GM12801 (cell line): Measurements from ENCODE around the gene ANXA3.

Experiments used
- CTCF ChIP-seq: IDR thresholded peaks from one replicate; pipeline ENCODE4 v1.5.1; 2011; ENCODE audit warnings: control low read depth; ENCODE audit not compliant: insufficient read length; ENCODE audit errors: extremely low read depth

The ANXA3 gene

DNA sequence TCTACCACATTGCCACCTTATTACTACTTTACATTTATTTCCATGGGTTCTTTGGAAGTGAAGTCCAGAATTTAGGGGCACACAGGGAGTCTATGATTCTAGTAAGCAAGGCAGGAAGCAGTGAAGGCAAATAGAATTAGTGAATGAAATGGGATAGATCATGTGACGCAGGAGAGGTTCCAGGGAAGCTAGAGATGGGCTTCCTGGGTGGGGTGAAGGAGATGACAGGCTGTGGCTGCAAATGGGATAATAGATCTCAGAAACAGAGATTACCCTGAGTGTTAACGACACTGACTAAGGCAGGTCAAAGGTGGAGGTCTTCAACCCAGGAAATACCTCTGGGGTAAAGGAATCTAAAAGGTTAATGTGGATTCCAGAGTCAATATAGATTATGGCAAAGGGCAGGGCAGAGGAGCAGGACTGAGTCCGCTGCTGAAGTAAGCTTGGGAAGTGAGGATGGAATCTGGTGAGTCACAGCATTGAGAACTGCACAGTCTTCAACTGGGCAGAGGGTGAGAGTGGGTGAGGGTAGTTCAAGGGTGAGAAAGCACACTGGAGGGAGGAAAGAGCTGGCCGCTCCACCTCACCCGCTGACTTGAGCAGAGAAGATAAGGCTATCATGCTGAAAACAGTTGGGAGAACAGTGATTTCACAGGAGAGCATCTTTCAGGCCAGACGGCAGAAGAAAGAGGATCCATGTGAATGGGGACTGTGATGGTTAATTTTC lies 70.8 kb downstream of the ANXA3 start:
- TF ChIP-seq CTCF, result no peak

DNA sequence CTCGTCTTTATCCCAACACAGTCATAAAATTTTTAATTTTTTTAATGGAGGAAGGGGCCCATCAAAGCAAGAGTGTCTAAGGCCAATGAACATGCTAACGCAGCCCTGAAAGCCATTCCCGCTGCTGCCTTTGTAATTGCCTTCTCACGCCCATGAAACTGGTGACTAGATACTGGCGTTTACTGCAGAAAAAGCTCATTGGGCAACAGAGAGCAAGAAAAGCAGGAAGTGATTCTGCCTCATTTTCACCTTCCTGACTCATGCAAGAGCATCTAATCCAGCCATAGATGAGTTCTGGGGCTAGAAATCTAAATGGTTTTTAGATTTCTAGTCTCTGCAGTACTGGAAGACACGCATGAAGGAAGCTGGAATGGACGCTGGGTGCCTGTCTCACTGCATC lies 72.5 kb downstream of the ANXA3 start:
- TF ChIP-seq CTCF, result no peak

- no peak for TF ChIP-seq CTCF
These were observed 73.5 kb downstream of the ANXA3 start for GRCh38 chr4:78625073-78625472.

DNA sequence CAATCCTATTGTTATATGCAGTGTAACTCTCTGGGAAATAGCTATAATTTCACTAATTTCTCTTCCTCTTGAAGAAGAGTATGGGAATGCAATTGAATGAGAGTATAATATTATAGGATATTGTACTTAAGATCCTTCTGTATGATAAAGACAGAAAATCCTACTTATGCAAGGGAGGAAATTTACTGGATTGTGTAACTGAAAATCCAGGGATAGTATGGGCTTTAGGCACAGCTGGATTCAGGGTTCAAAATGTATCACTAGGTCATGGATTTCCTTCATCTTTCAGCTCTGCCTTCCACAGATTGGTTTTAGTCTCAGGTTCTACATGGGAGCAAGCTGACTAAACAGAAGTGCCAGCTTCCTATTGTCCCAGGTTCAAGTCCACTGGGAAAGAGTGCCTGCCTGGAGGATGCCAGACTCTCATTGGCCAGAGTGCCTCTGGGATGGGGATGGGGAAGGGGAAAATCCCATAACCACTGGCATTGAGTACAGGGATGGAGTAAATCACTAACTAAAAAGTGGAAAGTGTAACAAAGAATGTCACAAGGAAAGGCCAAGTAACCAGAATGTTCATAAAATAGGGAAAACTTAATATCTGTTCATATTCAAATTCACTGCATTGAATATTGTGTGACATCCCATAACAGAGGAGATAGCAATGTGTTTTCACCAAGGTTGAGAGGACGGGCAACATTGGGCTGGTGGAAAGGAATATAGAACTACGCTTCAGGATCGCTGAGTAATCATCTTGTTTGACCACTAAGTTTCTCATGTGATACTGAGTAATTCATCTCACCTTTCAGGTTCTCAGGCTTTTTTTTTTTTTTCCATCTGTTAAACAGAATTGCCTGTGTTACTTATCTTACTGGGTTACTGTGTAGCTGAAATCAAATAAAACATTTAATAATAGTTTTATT lies 75.7 kb downstream of the ANXA3 start:
- TF ChIP-seq CTCF, result no peak

- no peak for TF ChIP-seq CTCF
These were observed 76.6 kb downstream of the ANXA3 start for GRCh38 chr4:78627966-78628678.

GRCh38 chr4:78629991-78630541 lies 78.5 kb downstream of the ANXA3 start:
- no peak for TF ChIP-seq CTCF

DNA sequence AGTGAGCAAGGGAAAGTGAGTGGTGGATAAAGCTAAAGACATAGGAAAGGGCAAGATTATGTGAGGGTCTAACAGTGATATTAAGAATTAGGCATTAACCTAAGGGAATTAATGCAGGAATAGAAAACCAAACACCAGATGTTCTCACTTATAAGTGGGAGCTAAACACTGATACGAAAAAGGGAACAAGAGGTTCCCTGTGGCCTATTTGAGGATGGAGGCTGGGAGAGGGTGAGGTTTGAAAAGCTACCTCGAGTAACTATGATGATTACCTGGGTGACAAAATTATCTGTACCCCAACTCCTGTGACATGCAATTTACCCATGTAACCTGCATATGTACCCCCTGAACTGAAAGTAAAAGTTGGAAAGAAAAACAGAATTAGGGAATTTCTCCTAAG lies 79.0 kb downstream of the ANXA3 start:
- no peak for TF ChIP-seq CTCF
